NCI-H1694 (cell line): ENCODE data around the gene TTC22.

ENCODE experiments used
- DNase-seq: peaks from one replicate; lab custom pipeline; 2025; lab: John Stamatoyannopoulos, UW

TTC22 gene

DNA sequence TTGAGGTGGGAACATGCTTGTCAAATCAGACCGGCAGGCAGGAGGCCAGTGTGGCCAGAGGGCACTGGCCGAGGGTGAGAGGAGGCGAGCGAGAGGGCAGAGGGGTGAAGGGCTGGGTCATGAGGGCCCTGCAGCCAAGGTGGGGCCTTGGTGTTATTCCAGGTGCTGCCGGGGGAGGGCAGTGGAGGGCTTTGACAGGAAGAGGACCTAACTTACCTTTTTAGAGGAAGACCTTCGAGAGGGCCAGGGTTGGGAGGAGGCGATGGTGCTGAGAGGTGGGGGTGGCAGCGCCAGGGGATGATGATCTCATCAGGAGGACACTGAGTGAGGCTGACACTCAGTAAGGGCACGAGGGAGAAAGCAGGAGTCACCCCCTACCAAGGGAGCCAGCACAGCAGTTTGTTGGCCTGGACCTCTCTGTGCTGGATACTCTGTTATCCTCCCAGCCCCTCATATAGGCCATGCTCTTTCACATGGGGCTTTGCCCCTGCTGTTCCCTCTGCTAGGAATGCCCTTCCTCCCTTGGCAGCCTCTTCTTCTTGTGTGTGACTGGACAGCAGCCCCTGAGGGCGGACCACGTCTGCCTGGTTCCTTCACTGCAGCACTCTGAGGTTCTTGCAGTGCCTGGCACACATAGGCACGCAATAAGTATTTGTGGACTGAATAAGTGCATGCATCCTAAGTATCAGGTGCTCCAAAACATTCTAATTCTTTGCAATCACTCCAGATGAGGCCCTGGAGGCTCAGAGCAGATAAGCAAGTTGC is 7.5 kb upstream of the TTC22 start:
- DNase-seq, result no peak

DNA sequence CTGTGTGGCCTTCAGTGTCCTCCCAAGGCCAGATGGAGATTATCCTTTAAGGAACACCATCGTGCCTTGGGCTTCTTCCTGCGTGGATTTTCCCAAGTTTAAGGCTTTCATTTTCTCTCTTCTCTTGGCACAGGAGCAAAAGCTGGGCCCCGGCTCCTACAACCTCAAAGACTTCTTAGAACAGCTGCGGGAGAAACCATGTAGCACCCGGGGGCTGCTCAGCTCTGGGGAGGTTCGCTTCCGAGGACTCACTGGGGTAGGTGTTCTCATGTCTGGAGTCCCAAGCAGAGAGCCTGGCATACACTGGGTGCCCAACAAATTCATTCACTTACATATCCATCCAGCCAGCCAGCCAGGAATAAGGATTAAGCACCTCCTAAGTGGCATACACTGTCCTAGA is 6.6 kb upstream of the TTC22 start:
- no peak for DNase-seq

DNA sequence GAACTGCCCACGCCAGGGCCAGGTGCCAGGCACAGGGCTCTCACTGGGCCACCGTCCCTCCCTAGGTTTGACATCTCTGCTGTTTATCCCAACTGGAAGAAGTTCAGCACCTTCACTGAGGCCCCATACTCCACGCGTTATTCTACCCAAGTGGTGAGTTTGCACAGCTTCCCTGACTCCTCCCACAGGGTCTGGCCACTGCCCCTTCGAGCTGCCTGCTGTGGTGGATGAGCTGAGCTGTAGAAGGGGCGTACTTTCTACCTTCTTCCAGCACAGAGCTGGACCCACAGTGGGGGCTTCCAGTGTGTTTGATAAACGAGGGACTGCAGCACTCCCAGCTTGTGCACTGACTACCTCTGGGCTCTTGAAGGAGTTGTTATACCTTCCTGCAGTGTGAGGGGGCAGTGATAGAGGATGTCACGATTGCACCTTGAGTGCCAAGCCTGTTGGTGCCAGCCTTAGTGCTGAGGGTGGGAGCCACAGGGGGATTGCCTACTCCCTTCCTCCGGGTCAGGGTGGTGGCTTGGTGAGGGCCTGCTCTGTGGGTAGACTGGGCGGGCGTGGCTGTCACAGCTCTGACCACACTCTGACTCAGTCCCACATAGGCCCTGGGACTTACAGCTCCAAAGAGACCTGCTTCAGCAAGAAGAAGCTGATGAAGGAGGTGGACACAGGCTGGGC is 5.9 kb upstream of the TTC22 start:
- no peak for DNase-seq

DNA sequence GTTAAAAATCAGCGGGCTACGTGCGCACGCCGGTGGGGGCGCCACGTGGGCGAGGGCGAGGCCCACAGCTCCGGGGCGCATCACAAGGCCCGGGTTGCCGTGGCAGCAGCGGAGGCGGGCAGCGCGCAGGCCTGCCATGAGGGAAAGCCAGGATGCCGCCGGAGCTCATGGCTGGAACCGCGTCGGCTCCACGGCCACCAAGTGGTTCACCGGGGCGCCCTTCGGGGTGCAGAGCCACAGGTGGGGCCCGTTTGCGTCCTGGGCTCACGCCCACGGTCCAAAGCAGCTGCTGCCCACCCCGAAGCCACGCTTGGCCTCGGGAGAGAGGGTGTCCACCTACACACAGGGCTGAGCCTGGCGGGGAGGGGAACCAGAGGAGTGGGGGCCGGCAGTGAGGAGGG is 4.9 kb upstream of the TTC22 start:
- DNase-seq, result no peak

DNA sequence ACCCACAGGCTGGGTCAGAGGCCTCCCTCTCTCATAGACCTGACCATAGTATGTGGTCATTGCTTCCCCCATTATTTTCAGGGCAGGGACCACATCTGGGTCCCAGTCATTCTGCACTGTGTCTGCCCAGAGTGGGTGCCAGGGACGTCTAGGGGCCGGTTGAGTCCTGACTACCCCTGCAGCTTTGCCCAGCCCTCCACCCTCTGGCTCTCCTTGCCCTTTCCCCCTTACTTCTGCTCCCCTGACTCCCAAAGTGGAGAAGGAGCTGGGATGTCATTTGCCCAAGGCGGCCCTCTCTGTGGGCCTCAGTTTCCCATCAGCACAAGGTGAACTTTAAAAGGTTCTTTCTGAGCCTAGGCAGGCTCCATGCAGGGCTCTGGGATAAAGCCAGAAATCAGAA is 4.3 kb upstream of the TTC22 start:
- no peak for DNase-seq

DNA sequence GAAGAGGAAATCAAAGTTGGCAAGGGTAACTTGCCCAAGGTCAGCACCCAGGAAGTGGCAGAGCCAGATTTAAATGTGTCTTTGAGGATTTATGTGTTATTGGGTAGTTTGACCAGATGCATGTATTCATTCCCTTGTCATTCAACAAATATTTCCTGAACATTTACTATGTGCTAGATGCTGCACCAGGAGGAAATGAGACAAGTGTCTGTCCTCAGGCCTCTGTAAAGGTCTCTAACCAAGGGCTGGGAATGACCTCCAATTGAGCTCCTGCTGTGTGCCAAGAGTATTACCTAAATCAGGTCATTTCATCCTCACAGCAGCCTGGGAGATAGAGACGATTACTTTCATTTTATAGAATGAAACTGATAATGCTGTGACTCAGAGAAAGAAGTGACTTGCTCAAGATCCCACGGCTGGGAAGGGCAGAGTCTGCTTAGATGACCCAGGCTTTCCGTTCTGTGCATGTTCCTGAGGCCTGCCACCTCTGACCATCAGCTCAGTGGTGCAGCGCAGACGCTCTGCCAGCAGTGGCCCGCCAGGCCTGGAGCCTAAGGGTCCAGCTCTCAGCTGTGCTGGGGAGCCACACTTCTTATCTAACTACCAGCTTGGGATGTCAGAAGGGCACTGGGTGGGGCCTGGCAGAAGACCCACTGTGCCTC is 3.5 kb upstream of the TTC22 start:
- DNase-seq, result no peak

DNA sequence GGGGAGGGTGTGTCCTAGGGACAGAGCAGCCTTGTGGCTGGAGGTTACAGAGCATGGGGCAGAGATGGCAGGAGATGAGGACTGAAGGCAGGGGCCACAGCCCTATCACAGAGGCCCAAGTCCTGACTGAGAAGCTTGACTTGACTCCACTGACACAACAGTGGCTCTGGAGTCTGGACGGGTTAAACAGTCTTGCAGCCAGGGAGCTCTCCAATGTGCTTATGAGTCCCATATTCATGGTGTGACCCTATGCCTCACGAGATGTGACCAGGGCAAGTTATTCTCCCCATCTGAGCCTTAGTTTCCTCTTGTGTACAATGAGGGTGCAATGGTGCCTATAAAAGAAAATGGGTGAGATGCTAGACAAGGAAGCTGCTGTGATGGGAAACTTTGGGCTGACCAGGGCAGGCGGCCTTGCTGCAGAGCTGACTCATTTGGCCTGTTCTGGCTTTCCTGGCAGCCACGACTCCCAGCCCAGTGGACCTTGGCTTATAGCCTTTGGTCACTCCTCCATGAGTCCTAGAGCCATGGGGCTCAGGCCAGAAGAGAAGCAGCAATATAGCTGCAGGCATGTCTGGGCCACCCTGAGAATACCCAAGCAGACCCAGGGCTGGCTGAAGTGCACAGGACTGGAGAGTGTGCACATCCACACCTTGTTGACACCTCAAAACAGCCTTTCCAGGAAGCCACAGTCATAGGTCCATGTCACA is 2.8 kb upstream of the TTC22 start:
- DNase-seq, result no peak

DNA sequence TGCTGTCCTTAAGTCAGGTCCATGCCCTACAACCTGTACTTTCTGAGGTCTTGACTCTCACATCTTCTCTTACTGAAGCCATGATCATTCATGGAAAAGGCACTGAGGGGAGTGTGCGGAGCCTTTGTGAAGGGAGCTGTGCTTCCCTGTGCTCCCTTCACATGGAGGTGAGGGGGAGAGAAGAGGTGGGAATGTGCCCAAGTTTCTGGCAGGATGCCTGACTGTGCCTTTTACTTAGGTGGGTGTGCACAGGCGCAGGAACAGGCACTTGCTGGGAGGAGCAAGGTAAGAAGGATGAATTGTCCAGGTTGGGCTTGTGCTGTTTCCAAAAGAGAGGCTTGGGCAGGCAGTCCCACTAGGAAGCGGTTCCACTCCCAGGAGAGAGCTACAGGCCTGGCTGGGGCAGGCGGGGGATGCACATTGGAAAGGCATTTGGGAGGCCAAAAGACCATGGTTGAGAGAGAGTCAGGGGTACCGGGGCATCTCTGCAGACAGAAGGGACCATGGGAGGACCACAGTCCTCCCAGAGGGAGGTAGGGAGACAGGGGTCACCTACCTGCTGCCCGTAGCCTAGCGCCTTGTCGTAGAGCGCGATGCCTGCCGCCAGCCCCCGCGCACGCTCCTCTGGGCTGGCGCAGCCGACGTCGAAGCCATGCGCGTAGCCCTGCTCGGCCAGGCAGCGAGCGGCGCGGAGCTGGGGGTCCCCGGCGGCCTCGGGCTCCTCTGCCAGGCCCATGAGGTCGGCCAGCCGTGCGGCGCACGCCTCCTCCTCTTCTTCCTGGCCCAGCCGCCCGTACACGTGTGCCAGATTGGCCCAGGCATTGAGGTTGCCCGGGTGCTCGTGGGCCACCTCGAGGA is 853 bp downstream of the TTC22 start:
- DNase-seq, result no peak

DNA sequence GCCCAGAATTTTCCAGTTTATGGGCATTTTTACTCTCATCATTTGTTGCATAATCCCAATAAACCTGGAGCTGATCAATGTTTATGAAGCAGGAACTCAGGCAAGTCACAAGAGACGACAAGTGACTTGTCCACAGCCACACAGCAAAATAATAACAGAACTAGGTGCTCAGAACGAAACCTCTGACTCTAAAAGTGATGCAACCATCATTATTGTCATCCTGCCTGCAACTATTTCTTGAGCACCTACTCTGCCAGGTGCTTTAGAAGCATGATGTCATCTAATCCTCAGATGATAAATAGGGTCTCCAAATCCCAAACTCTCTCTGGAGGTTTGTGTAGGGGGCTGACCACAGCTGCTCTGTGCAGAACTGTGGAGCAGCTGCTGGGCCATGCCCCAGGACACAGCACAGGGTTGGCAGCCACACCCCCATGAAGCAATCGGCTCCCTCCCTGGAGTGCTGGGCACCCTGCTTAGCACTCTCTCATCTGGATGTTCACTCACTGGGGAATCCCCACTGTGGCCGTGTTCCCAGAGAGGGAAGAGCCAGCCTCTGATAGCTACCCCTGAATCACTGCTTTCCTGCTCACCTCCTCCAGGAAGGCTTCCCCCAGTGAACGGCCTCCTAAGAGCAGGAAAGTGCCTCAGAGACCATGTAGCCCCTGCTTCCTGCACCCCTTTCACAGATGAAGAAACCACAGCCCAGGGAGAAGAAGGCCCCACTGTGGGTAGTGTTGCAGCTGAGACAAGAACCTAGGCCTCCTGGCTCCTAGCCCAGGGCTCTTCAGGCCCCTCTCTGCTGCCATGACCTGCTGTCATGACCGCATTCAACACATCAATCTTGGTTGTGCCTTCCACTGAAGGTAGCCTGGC is 2.1 kb downstream of the TTC22 start:
- no peak for DNase-seq

DNA sequence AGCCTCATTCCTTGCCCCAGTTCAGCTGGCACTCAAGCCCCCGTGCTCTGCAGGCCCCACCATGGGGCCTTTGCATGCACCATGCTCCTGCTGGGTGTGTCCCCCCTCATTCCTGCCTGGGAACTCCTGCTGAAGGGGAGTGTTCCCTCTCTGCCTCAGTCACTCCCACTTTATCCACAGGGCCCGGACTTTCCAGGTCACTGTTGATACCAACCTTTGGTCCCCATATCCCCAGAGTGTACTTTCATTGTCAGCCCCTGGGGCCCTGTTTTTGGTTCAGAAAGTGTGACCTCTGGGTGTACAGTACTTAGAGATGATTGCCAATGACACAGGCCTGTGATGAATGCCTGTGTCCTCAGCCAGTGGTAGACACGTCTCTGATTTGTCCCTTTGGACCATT is 2.9 kb downstream of the TTC22 start:
- DNase-seq, result no peak

DNA sequence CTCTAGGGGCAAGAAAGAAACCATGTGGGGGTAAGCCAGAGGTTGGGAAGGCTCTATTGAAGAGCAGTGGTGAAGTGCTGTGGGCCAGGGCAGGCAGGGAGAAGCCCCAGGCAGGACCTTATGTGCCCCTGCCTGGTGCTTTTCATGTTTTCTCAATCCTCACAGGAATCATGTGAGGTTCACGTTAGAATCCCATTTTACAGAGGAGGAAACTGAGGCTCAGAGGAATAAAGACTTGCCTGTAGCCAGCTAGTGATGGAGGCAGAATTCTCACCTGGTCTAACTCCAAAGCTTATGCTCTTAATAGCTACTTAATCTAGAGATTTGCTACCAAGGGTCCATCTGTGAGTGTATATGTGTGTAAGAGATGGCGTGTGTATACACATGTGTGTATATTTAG is 4.2 kb downstream of the TTC22 start:
- no peak for DNase-seq

DNA sequence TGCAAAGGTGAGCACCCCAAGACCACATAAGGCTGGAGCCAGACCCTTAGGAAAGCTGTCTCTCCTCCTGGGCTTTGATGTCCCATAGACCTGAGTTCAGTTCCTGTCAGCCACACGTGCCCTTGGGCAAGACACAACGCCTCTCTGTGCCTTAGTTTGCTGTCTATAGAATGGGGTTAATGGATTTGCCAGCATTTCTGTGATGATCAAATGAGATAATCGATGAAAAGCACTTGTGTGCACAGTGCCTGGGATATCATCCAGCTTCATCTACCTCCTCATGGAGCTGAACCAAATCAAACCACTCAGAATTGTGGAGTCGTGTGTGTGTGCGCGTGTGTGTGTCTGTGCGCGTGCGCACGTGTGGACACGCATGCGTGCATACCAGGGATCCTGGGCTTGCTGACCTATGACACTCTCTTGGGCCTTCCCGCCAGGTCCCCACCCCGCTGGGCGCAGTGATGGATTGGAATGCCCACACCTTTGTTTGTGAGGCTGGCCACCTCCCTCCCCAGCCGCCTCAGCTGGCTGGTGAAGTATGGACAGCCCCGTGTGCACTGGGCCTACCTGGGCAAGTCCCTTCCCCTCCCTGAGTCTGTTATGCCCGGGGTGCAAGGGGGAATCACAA is 5.2 kb downstream of the TTC22 start:
- DNase-seq, result no peak

DNA sequence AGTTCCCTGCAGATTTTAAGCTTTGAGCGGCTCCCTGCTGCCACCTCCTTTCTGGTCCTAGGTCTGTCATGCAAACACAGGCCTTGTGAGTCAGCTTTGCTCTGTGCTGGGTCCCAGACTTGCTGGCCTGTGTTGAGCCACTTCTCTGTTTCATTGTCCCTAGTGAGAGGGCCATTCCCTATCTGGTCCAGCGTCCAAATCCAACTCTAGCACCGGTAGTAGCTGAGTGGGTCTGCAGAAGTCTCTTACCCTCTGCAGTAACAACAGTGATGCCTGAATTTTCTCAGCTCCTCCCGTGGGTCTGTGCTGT is 5.8 kb downstream of the TTC22 start:
- DNase-seq, result no peak

DNA sequence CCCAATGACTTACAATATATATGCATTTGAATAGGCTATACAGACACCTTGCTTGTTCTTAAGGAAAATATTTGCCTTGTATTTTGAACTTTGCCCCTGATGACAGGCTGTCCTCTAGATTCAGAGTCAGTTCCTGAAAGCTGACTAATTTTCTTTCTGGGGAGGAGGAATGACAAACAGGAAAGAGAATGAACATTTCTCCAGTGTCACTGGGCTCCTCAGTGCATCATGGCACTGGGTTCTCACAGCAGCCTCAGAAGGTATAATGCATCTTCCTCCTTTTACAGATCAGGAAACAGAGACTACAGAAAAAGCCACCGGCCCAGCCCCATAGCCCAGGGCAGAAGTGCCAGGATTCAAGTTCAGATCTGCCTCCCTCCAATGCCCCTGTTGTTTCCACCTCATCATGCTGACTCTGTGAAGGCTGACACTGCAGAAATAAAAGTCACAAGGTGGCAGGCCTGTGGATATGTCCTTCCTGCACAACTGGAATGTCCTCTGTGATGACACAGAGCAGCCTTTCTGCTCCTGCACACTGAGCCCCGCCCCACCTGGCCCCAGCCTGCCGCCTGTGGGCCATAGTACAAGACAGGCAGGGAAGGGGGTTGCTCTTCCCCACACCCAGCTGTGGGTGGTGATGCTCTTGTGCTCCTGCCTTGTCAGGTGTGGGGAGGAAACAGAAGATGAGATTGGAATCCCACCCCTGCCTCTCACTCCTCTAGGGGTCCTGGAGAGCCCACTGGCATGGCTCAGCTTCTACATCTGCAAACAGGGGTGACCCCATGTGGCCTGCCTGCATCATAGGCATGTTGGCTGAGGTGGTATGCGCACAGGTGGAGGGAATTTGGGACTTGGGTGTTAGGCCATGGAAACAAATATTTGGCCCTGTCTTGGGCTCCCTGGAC is 6.4 kb downstream of the TTC22 start:
- no peak for DNase-seq

DNA sequence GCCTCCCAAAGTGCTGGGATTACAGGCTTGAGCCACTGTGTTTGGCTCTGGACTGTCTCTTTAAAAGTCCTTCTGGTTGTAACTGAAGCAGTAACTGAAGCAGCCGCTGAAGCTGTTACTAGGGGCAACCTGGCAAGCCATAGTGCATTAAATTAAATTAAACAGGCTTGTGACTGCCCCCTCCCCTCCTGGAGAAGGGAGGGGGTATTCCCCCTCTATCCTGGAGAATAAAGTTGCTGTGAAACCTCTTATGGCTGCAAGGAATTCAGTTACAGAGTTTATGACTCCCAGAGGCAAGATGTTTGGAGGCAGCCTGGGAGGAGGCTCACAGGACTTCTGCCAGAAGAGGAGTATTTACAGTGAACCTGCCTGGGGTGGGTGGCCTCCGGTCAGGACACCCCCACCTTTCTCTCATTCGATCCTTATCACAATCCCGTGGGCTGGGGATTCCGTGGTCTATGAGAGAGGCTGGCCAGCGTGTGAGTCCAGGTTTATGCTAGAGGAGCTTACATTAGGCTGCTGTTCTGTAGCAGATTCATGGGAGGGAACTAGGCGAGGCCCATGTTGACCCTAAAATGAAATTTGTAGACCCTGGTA is 8.3 kb downstream of the TTC22 start:
- DNase-seq, result no peak

DNA sequence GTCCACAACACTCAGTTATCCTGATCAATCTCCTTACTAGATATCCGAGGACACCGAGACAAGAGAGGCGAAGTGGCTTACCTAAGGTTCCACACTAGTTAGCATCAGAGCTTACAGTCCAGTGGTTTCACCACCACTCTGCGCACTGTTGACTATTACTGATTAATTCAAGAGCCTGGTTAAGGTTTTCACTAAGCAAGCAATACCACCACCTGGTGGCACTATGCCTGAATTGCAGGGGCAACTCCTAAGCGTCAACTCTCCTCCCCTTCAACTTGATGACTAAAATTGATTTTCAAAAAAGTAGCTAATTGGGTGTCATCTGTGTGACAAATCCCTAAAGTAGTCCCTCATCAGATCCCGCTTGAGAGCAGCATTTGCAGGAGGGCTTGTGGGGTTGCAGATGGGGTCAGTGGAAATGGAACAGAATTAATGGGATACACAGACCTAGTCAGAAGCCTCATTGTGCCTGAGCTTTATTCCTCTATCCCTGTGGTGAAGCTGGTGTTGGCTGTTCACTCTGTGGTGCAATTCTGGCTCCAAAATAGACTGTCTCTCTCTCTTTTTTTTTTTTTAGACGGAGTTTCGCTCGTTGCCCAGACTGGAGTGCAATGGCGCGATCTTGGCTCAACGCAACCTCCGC is 9.1 kb downstream of the TTC22 start:
- DNase-seq, result peak; percentile 71

DNA sequence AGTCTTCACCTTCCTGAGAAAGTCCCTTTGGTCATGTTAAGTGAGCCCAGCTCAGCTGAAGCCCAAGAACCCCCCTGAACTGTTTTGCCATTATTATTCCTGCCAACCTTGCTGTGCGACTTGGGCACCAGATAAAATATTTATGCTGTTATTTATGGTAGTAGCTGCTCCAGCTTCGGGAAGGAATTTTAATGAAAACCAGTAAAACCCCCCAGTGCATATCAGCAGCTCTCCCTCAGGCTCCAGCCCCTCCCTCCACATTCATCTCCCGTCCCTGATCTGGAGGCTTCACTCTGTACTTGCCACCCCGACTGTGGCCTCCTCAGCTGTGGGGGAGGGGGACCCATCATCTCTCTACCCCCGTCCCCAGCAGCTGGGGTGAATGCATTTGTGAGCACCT is 12.7 kb downstream of the TTC22 start:
- DNase-seq, result no peak

DNA sequence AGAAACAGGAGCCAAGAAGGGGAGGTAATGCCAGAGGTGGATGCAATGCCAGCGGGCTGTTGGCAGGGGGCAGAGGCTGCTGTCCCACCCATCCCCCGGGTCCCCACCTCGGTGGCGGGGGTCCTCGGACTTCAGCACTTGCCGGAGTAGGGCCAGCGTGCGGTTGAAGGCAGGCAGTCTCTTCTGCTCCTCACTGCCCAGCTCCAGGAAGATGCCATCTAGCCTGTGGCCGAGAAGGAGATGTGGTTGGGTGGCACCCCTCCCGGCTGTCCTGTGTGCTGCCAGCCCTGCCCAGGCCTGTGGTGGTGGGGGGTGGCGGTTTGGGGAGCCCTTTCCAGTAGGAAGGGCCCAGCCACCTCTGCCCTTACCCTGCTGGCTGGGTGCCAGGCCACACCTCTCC is 13.5 kb downstream of the TTC22 start:
- DNase-seq, result no peak

DNA sequence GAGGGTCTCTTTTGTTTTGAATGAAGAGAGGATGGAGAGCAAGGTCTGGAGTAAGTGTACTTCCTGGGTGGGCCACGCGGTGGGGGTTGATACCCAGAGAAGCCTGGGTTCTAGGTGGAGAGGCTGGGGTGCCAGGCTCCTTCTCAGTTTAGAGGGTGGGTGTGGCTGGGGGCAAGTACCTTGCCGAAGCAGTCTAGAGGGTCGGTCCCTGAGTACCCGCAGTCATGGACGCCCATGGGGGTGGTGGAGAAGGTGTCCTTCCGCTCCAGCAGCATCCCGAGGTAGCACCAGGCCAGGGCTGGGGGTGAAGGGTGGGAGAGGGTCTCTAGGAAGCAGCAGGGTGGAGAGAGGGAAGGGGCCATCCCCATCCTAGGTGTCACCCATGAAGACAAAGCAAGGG is 14.3 kb downstream of the TTC22 start:
- no peak for DNase-seq
